Chondrocyte (in vitro differentiated cells): ENCODE results near the gene SPAG4. TPM values are rescaled to one million over a fixed set of nuclear protein-coding genes. Genes with fewer than 3 reads are reported as not detected.

Experiments
- DNase-seq: peaks from one replicate; pipeline ENCODE4 v3.0.0; 2021; ENCODE audit warnings: mixed read lengths, low spot score
- H3K27ac Mint-ChIP-seq: one replicate; pipeline ENCODE4 v1.8.0; 2021; ENCODE audit warnings: mild to moderate bottlenecking, moderate library complexity, mixed read lengths; ENCODE audit not compliant: unreplicated experiment
- H3K27me3 Mint-ChIP-seq: 2 replicates; pipeline ENCODE4 v1.8.0; 2021; ENCODE audit warnings: low read depth, mixed read lengths
- H3K36me3 Mint-ChIP-seq: 2 replicates; pipeline ENCODE4 v1.8.0; 2021; ENCODE audit warnings: low read depth, mixed read lengths
- H3K4me1 Mint-ChIP-seq: 2 replicates; pipeline ENCODE4 v1.8.0; 2021; ENCODE audit warnings: low read depth, mild to moderate bottlenecking, mixed read lengths
- H3K4me3 Mint-ChIP-seq: one replicate; pipeline ENCODE4 v1.8.0; 2021; ENCODE audit warnings: mild to moderate bottlenecking, moderate library complexity, mixed read lengths; ENCODE audit not compliant: unreplicated experiment
- H3K9me3 Mint-ChIP-seq: 2 replicates; pipeline ENCODE4 v1.8.0; 2021; ENCODE audit warnings: low read depth, mixed read lengths
- long read RNA-seq: library from polyadenylated mRNA; stranded (forward); transcript quantifications from one replicate; pipeline ENCODE4 v2.0.0, GENCODE V29; 2021
- total RNA-seq: library from RNA; stranded (reverse); gene quantifications from 3 replicates; pipeline ENCODE4 v1.2.1, GENCODE V29; 2021
- TF ChIP-seq, protein P1 (sequence below): fragments of 200-600 bp; sonication (generic); IDR thresholded peaks from 2 replicates; pipeline ENCODE4 v1.5.0; 2021; ENCODE audit warnings: antibody characterized with exemption, mild to moderate bottlenecking, moderate library complexity

The SPAG4 gene, protein sequence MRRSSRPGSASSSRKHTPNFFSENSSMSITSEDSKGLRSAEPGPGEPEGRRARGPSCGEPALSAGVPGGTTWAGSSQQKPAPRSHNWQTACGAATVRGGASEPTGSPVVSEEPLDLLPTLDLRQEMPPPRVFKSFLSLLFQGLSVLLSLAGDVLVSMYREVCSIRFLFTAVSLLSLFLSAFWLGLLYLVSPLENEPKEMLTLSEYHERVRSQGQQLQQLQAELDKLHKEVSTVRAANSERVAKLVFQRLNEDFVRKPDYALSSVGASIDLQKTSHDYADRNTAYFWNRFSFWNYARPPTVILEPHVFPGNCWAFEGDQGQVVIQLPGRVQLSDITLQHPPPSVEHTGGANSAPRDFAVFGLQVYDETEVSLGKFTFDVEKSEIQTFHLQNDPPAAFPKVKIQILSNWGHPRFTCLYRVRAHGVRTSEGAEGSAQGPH
- total RNA-seq, result 1.9 to 8.8 TPM (median 8.6 TPM) in 3 replicates
- long read RNA-seq, partial matches to known transcripts, result 1 of 8 reads
- long read RNA-seq, other reads (novel, unspliced or antisense), result 7 of 8 reads

DNA sequence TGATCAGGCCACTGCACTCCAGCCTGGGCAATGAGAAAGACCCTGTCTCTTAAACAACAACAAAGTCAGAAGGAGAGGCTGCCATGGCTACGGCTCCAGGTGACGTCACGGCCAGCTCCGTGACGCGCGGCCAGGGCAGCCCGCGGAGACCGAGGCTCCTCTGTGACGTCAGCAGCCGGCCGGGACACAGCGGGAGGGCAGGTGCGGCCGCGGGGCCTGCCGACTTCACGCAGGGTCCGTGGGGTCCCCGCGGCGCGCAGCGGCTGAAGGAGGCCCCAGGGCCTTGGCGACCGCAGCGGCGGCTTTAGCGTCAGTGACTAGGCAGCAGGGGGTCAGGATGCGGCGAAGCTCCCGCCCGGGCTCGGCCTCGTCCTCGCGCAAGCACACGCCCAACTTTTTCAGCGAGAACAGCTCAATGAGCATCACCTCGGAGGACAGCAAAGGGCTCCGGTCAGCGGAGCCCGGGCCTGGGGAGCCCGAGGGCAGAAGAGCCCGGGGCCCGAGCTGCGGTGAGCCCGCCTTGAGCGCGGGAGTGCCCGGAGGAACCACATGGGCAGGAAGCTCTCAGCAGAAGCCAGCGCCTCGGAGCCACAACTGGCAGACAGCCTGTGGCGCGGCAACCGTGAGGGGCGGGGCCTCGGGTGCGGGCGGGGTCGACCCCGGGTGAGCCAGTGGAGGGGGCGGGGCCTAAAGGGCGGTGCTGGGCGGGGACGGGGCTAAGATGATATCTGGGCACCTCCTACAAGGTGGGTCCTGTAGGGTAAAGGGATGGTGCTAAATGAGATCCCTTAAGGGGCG lies at the start of gene SPAG4:
Gene SPAG4 (plus strand): TSS at position 163 of the 798 bp plus-strand sequence. CDS start 175 bp downstream, at position 338.
- DNase-seq, result peak; percentile 98
- TF ChIP-seq, protein P1, sequence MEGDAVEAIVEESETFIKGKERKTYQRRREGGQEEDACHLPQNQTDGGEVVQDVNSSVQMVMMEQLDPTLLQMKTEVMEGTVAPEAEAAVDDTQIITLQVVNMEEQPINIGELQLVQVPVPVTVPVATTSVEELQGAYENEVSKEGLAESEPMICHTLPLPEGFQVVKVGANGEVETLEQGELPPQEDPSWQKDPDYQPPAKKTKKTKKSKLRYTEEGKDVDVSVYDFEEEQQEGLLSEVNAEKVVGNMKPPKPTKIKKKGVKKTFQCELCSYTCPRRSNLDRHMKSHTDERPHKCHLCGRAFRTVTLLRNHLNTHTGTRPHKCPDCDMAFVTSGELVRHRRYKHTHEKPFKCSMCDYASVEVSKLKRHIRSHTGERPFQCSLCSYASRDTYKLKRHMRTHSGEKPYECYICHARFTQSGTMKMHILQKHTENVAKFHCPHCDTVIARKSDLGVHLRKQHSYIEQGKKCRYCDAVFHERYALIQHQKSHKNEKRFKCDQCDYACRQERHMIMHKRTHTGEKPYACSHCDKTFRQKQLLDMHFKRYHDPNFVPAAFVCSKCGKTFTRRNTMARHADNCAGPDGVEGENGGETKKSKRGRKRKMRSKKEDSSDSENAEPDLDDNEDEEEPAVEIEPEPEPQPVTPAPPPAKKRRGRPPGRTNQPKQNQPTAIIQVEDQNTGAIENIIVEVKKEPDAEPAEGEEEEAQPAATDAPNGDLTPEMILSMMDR, result no peak
- peaks cover 34% of the 10 kb centered on the region for H3K4me1 Mint-ChIP-seq
- peak within 1 kb of the TSS; percentile 97 for H3K27ac Mint-ChIP-seq
- H3K9me3 Mint-ChIP-seq, result no peaks in the 10 kb centered on the region
- peak within 1 kb of the TSS; percentile 89 for H3K4me3 Mint-ChIP-seq
- H3K27me3 Mint-ChIP-seq, result no peaks in the 10 kb centered on the region
- no peaks in the 10 kb centered on the region for H3K36me3 Mint-ChIP-seq

DNA sequence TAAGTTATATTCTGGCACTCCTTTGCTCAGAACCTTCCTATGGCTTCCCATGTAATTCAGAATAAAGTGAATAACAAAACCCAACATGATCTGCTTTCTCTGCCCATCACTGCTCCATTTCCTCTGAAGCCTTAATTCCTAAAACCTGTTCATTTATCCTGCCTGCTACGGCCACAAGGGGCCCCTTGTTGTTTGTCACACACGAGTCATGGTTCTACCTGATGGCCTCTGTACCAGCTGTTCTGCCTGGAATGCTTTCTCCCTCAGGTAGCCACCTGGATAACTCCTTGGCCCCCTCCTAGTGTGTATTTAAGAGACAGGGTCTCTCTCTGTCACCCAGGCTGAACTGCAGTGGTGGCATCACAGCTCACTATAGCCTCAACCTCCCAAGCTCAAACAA lies 47.0 kb upstream of the SPAG4 start:
- peaks cover 9% of the 10 kb centered on the region for H3K36me3 Mint-ChIP-seq
- H3K9me3 Mint-ChIP-seq, result peaks cover 3% of the 10 kb centered on the region
- no peak overlapping the region for H3K4me3 Mint-ChIP-seq
- DNase-seq, result peak; percentile 8
- H3K27ac Mint-ChIP-seq, result no peak overlapping the region
- no peaks in the 10 kb centered on the region for H3K4me1 Mint-ChIP-seq
- H3K27me3 Mint-ChIP-seq, result peaks cover 5% of the 10 kb centered on the region
- TF ChIP-seq, protein P1, result peak; percentile 43

DNA sequence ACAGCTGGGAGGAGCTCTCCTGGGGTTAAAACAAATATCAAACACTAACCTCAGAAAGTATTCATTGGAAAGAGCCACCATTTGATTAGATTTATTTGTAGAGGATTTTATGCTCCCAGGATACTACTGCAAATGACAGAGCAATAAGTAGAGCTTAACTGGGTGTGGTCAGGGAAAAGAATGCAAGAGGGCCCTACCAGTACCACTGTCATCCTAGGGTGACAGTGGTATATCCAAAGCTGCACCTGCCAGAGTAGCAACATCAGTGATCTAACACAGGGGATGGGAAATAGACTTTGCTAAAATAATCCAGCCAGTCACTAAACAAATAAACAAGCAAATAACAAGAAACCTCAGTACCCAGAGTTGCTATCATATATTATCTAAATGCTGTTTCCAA lies 44.1 kb upstream of the SPAG4 start:
- Mint-ChIP-seq H3K4me1 (no peaks in the 10 kb centered on the region), H3K9me3 (peaks cover 7% of the 10 kb centered on the region), H3K4me3 (no peak overlapping the region), H3K36me3 (peaks cover 15% of the 10 kb centered on the region), H3K27ac (no peak overlapping the region), H3K27me3 (peaks cover 5% of the 10 kb centered on the region)
- DNase-seq, result no peak
- TF ChIP-seq, protein P1, result no peak

DNA sequence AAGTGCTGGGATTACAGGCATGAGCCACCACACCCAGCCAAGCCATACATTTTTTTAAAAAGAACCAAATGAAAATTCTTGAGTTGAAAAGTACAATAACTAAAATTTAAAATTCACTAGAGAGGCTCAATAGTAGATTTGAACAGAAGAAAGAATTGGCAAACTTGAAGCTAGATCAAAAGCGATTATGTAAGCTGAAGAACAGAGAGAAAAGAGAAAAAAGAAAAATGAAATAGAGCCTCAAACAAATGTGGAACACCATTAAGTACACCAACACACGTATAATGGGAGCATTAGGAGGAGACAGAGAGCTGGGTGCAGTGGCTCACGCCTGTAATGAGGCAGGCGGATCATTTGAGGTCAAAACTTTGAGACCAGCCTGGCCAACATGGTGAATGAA lies 42.8 kb upstream of the SPAG4 start:
- Mint-ChIP-seq H3K27ac (no peak overlapping the region), H3K4me1 (no peaks in the 10 kb centered on the region), H3K36me3 (peaks cover 15% of the 10 kb centered on the region), H3K9me3 (peaks cover 7% of the 10 kb centered on the region), H3K27me3 (peaks cover 1% of the 10 kb centered on the region), H3K4me3 (no peak overlapping the region)
- DNase-seq, result peak; percentile 6
- TF ChIP-seq, protein P1, result no peak

DNA sequence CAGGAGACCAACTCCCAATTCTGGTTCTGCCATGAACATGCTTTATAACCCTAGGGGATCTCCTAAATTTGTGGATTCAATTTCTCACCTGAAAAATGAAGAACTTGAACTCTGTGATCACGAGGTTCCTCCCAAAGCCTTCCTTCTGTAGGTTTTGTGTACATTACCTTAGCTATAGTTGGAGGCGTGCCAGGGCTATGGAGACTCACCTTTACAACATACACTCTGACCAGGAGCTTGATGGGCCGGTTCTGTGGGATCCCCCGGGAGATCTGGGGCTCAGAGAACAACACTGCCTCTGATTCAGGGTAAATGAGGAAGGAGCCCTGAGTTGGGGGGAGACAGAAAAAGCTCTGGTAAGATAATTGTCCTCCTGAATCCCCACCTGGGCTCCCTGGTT lies 39.7 kb upstream of the SPAG4 start:
- Mint-ChIP-seq H3K4me1 (no peaks in the 10 kb centered on the region), H3K36me3 (peaks cover 15% of the 10 kb centered on the region), H3K27me3 (no peaks in the 10 kb centered on the region), H3K27ac (no peak overlapping the region), H3K9me3 (peaks cover 7% of the 10 kb centered on the region), H3K4me3 (no peak overlapping the region)
- DNase-seq, result peak; percentile 19
- TF ChIP-seq, protein P1, result no peak
